ENCODE measurements around the gene ILRUN.

GRCh38 chr6:34679552-34680253 lies 16.9 kb downstream of the ILRUN start:
- TF ChIP-seq CTCF (conservative IDR thresholded peaks at IDR 0.05; ENCODE audit: low read length) (no peak), EZH2phosphoT487 (IDR thresholded peaks at IDR 0.05; ENCODE audit: borderline replicate concordance) (no peak)
